GM19023 (cell line): ENCODE measurements around the gene ZFP90.
"Not testable (repeated sequence)": the region's sequence is repeated elsewhere in the genome, so short reads cannot be mapped to it uniquely, and the experiment has no call there.

Experiments
- ATAC-seq: cut with Tn5 transposase; IDR thresholded peaks from one replicate; pipeline ENCODE4 v1.9.1; 2021; ENCODE audit warnings: mild to moderate bottlenecking, moderate library complexity; ENCODE audit not compliant: unreplicated experiment

ZFP90 gene

GRCh38 chr16:68517606-68518166 lies 21.4 kb upstream of the ZFP90 start:
- no peak for ATAC-seq

DNA sequence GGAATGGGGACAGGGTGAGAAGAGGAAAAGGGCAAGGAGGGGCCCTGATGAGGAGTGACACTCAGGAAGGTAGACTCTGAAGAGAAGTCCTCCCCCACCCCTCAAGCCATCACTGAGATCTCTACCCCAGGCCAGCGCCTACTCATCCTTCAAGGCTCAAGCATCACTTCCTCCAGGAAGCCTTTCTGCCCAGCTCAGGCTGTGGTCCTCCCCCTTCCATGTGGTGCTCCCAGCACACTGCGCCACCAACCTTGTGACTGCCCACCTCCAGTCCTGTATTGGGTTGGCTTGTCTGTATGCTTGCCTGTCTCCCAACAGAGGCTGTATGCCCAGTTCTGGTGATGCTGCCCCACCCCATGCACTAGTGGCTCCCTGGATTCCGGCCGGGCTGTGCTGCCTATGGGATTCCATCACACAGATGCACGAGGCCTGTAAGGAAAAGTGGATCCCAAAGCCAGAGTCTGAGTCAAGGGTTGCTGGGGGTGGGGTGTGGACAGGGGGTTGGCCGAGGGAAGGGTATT lies 19.8 kb upstream of the ZFP90 start:
- no peak for ATAC-seq

- ATAC-seq, result peak; percentile 93
Measured at GRCh38 chr16:68520649-68521086, 18.4 kb upstream of the ZFP90 start.

DNA sequence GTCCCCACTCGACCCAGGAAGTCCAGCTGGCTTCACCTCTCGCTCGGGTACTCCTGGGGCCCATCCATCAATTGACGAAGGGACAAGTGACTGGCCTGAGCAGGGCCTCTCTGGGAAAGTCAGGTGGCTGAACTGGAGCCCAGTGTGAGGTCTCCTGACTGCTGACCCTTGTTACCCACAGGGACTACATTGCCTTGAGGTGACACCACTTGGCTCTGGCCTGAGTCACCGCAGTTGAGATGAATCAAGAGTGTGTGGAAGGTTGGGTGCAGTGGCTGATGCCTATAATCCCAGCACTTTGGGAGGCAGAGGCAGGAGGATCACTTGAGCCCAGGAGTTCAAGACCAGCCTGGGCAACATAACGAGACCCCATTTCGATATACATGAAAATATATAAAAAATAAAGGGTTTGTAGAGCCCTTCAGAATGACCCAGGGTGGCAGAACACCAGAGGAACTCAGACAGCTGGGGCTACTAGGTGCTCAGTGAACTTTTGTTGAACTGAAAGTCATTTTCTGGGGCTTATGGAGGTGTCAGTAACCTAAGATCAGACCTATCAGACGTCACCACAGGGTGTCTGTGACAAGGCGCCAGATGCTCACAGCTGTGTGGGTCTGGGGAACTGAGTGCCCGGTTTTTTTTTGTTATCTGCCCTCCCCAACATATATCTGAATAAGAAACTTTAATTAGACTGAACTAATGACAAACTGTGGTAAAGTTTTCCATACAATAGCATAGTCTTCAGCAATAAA lies 14.8 kb upstream of the ZFP90 start:
- no peak for ATAC-seq

GRCh38 chr16:68526143-68526781 lies 12.8 kb upstream of the ZFP90 start:
- no peak for ATAC-seq

GRCh38 chr16:68526782-68527145 lies 12.3 kb upstream of the ZFP90 start:
- no peak for ATAC-seq

DNA sequence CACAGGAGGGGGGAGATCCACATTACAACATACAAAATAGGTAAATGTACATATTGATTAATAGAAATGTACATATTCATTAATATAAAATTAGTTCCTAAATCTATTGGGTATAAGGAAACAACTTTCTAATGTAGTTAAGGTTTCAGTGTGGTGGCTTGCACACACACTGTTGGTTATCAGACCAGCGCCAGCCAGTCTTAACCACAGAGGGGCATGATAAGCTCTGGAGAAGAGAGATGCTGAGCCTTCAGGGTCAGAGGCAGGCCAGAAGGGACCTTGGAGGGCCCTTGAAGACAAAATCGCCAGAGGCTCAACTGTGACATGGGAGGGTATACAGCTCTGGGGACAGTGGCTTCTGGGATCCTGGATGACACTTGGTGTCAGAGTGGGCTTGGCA lies 10.9 kb upstream of the ZFP90 start:
- ATAC-seq, result no peak

DNA sequence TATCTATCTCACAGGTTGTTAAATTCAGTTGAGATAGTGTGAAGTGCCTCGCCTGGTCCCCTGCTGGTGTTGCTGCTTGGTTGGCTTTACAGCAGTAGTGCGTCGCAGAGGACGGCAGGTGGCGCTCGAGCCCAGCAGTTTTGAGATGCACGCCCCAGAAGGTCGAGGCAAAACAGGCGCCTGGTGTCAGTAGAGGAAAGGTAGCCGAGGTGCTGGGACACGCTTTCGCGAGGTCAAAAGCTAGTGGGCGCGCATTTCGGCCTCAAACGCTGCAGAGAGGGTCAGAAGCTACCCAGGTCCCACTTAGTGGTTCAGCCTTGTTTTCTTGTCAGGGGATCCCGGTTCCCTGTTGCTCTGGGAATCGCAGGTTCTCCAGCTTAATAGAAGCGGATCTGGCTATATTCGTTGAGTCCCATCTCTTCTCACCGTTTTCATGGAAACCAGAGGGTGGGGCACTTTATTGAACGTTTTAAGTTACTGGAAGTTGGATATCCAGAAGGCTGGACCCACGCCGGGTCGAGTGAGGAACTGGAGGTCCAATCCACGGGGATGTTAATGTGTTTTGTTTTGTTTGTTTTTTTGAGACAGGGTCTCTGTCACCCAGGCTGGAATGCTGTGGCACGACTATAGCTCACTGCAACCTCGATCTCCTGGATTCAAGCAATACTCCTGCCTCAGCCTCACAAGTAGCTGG lies 10.3 kb upstream of the ZFP90 start:
- peak; percentile 58 for ATAC-seq

DNA sequence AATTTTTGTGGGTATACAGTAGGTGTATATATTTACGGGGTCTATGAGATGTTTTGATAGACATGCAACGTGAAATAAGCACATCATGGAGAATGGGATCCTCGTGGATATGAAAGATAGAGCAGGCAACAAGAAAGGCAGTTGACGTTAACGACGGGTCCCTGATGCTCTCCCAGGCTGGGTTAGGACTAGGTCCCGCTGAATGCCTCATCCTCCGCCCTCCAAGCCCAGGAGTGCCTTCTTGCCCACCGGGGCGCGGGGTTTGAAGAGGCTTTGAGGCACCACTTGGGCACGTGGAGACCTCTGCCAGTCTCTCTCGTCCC lies 9.5 kb upstream of the ZFP90 start:
- peak; percentile 9 for ATAC-seq

DNA sequence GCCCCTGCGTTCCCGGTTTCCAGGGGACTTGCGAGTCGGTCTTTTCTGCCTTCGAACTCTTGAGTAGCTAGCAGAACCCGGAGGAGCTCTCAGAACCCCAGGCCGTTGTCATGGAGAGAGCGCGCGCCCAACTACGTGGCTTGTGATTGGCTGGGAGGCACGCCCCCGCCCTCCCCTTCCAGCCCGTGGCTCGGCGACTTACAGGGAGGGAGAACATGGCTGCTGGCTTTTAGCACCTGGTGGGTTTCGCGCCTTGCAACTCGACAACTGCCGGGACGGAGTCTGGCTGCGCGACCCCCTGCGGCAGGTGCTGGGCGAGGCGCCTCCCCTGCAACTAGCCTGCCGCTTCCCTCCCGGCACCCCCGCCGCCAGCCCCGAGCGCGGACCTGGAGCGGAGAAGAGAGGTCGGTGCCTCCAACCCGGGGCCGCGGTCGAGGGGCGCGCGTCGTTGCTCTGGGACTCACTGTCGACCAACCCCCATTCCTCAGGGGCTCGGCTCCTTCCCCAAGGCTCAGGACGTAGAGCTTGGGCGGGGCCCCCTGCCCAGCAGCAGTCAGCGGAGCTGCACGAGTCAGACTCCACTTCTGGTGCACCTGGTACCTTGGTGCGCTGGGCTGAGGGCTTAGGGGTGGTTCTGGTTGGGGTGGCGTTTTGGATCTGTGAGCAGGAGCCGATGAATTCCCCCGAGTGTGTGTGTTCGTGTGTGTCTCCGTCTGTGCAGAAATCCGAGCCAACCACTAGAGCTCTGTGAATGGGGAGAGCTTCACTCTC lies 9.0 kb upstream of the ZFP90 start:
- peak; percentile 90 for ATAC-seq

GRCh38 chr16:68533937-68534336 lies 5.2 kb upstream of the ZFP90 start:
- ATAC-seq, result no peak

DNA sequence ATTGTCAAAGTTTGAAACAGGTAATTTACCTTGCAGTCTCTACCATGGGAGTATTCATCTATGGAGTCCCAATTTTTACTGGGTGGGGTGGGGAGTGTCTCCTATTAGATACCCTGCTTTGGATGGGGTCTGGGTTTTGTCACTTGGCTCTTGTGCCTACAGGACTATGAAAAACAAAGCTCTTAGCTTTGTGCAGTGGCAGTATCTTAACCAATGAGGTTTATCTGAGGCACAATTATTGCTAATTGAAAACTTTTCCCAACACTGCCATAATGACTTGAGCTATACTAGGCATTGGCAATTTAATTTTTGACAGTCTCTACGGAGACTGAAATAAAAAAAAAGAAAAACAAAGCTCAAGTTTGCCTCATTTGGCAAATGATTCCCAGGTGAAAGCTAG lies 3.8 kb upstream of the ZFP90 start:
- no peak for ATAC-seq

GRCh38 chr16:68539711-68540239 lies 684 bp downstream of the ZFP90 start:
- ATAC-seq, result peak; percentile 13

- no peak for ATAC-seq
Measured at GRCh38 chr16:68548947-68549346, 9.9 kb downstream of the ZFP90 start.

DNA sequence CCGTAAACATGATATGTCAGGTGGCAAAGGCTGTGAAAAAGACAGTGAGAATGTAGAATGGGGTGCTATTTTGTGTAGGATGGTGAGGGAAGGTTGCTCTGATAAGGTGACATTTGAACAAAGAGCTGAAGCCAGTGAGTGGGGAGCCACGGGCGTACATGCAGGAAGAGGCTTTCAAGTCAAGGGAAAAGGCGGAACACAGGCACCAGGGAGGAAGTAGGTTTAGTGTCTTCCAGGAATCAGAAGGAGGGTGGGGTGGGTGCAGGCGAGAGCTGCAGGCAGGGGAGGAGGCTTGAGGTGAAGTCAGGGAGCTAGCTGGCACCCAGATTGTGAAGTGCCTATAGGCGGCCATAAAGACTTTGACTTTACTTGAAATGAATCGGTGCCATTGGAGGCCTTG lies 14.1 kb downstream of the ZFP90 start:
- no peak for ATAC-seq

DNA sequence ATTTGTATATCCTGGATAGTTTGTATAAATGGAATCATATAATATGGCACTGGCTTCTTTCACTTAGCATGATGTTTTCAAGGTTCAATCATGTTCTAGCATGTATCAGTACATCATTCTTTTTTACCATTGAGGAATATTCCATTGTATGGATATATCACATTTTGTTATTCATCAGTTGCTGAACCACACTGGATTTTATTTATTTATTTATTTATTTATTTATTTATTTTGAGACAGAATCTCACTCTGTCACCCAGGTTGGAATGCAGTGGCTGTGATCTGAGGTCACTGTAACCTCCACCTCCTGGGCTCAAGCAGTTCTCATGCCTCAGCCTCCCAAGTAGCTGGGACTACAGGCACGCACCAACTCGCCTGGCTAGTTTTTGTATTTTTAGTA lies 21.2 kb downstream of the ZFP90 start:
- not testable (repeated sequence) for ATAC-seq

DNA sequence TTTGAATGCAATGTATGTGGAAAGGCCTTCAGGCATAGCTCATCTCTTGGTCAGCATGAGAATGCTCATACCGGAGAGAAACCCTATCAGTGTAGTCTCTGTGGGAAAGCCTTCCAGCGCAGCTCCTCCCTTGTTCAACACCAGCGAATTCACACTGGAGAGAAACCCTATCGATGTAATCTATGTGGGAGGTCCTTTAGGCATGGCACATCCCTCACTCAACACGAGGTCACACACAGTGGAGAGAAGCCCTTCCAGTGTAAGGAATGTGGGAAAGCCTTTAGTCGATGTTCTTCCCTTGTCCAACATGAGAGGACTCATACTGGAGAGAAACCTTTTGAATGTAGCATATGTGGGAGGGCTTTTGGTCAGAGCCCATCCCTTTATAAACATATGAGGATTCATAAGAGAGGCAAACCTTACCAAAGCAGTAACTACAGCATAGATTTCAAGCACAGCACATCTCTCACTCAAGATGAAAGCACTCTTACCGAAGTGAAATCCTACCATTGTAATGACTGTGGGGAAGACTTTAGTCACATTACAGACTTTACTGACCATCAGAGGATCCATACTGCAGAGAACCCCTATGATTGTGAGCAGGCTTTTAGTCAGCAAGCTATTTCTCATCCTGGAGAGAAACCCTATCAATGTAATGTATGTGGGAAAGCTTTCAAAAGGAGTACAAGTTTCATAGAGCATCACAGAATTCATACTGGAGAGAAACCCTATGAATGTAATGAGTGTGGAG lies 24.7 kb downstream of the ZFP90 start:
- no peak for ATAC-seq

DNA sequence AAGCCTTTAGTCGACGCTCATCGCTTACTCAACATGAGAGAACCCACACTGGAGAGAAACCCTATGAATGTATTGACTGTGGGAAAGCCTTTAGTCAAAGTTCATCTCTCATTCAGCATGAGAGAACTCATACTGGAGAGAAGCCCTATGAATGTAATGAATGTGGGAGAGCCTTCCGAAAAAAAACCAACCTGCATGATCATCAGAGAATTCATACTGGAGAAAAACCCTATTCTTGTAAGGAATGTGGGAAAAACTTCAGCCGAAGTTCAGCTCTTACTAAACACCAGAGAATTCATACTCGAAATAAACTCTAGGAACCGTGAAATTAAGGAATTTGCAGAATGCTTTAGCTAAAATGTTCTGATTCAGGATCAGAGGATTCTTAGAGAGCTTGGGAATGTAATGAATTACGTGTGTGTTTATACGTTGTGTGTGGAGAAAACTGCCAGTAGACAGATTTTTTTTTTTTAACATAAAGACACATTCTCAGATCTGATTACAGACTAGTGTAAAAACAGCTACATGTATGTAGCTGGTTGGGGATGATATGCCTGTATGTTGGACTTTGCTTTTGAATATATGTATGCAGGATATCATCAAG lies 25.4 kb downstream of the ZFP90 start:
- no peak for ATAC-seq

GRCh38 chr16:68574479-68574878 lies 35.4 kb downstream of the ZFP90 start:
- ATAC-seq, result no peak

DNA sequence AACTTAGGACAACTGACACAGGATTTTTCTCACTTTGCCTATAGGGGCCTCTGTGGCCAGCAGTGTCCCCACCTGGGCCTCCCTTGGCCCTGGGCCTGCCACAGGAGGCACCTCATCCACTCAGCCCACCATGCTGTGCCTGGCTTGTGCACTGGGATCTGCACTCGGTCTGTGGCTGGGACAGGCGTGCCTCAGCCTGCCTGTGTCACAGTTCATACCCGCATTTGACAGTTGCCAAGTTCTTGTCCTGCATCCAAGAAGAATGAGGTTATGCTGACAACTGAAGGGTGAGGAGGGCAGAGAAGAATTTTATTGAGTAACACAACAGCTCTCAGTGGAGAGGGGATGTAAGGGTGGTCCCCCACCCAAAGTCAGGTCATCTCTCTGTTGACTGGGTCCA lies 36.0 kb downstream of the ZFP90 start:
- no peak for ATAC-seq
